Endothelial cell of umbilical vein (primary cell): Measurements from ENCODE around the gene EFCAB8. TPM values are rescaled to one million over a fixed set of nuclear protein-coding genes. Genes with fewer than 3 reads are reported as not detected.

Experiments
- BruUV-seq: library from RNA; stranded (reverse); fragments of 400-500 nt; replicated peaks from 2 replicates; lab custom pipeline; 2021; lab: Mats Ljungman, UMichigan
- CTCF ChIA-PET: fragments of 300-600, 350-600 bp; sonication (Branson Sonifier 250); formaldehyde crosslinking; loops from one replicate; lab custom pipeline; 2021; ENCODE audit warnings: antibody characterized with exemption, inconsistent platforms; lab: Charles Lee
- POLR2A ChIA-PET: fragments of 300-600, 350-600 bp; sonication (Branson Sonifier 250); formaldehyde crosslinking; loops from one replicate; lab custom pipeline; 2021; ENCODE audit warnings: antibody characterized with exemption, inconsistent platforms; lab: Charles Lee
- DNase-seq: peaks from one replicate; pipeline ENCODE4 v3.0.0-alpha.2; 2011; ENCODE audit warnings: low read depth, low spot score
- FAIRE-seq: peaks from 2 replicates; lab custom pipeline; 2011; peaks lifted over from hg19 to GRCh38; lab: Jason Lieb, UNC
- H2AFZ ChIP-seq: 2 replicates; pipeline ENCODE4 v1.6.0; 2012; ENCODE audit warnings: low read depth, low read length, control low read depth, inconsistent platforms
- H3K27ac ChIP-seq: 2 replicates; pipeline ENCODE4 v1.5.1; 2011; ENCODE audit warnings: low read depth, mild to moderate bottlenecking, control low read depth, low read length, moderate library complexity; ENCODE audit not compliant: insufficient read depth
- H3K27me3 ChIP-seq, 2 experiments: 2 replicates each; pipeline versions ENCODE4 v1.6.0 to v1.6.1; 2011; ENCODE audit warnings: low read length in 2 of 2, mixed read lengths in 1 of 2; ENCODE audit not compliant: control insufficient read depth in 2 of 2, insufficient read depth in 2 of 2
- H3K36me3 ChIP-seq, 2 experiments: 2 replicates in 1 of 2; 3 replicates in 1 of 2; pipeline ENCODE4 v1.5.1; 2011; ENCODE audit warnings: low read length in 2 of 2, mild to moderate bottlenecking in 1 of 2, moderate library complexity in 1 of 2; ENCODE audit not compliant: control insufficient read depth in 2 of 2, insufficient read depth in 2 of 2; ENCODE audit errors: extremely low read depth in 1 of 2
- H3K4me1 ChIP-seq: 3 replicates; pipeline ENCODE4 v1.5.1; 2011; ENCODE audit warnings: mild to moderate bottlenecking, low read length; ENCODE audit not compliant: control insufficient read depth, insufficient read depth; ENCODE audit errors: extremely low read depth
- H3K4me2 ChIP-seq: 2 replicates; pipeline ENCODE4 v1.6.1; 2011; ENCODE audit warnings: low read length, control low read depth, mixed read lengths; ENCODE audit not compliant: insufficient read depth
- H3K4me3 ChIP-seq, 3 experiments: fragments of 200-600 bp in 1 of 3; sonication (generic), shearing (Covaris generic) in 1 of 3; replicated peaks in 1 of 3; 2 replicates each; pipeline ENCODE4 v1.5.1; 2011 to 2016; ENCODE audit warnings: control low read depth in 3 of 3, low read length in 3 of 3, mild to moderate bottlenecking in 2 of 3, inconsistent platforms in 1 of 3, low read depth in 1 of 3, moderate library complexity in 1 of 3; ENCODE audit not compliant: insufficient read depth in 1 of 3
- H3K79me2 ChIP-seq: 2 replicates; pipeline ENCODE4 v1.6.0; 2012; ENCODE audit warnings: low read length, inconsistent platforms; ENCODE audit not compliant: control insufficient read depth, insufficient read depth
- H3K9ac ChIP-seq: replicated peaks from 2 replicates; pipeline ENCODE3; 2011; ENCODE audit warnings: low read length, control low read depth; ENCODE audit not compliant: insufficient read depth; ENCODE audit errors: extremely low read depth
- H3K9me1 ChIP-seq: replicated peaks from 3 replicates; pipeline ENCODE4 v1.6.0; 2011; ENCODE audit warnings: mild to moderate bottlenecking, low read length; ENCODE audit not compliant: control insufficient read depth, insufficient read depth; ENCODE audit errors: extremely low read depth
- H3K9me3 ChIP-seq: replicated peaks from 2 replicates; pipeline ENCODE4 v1.5.1; 2012; ENCODE audit warnings: low read length, inconsistent platforms; ENCODE audit not compliant: control insufficient read depth, insufficient read depth
- H4K20me1 ChIP-seq: replicated peaks from 2 replicates; pipeline ENCODE3; 2011; ENCODE audit warnings: mild to moderate bottlenecking, low read length; ENCODE audit not compliant: control insufficient read depth, insufficient read depth; ENCODE audit errors: extremely low read depth
- EZH2 ChIP-seq: IDR thresholded peaks from 2 replicates; pipeline ENCODE4 v1.6.1; 2012; ENCODE audit warnings: borderline replicate concordance, low read depth, mild to moderate bottlenecking, moderate library complexity, low read length, inconsistent platforms; ENCODE audit not compliant: severe bottlenecking
- FOS ChIP-seq: IDR thresholded peaks from 2 replicates; pipeline ENCODE4 v1.6.1; 2011; ENCODE audit warnings: mild to moderate bottlenecking, low read length, moderate library complexity, borderline replicate concordance; ENCODE audit not compliant: insufficient read depth
- GATA2 ChIP-seq: IDR thresholded peaks from 2 replicates; pipeline ENCODE4 v1.7.0; 2011; ENCODE audit warnings: low read depth, mild to moderate bottlenecking, moderate library complexity, mixed read lengths, low read length; ENCODE audit not compliant: insufficient read length, insufficient read depth
- JUN ChIP-seq: IDR thresholded peaks from 2 replicates; pipeline ENCODE4 v1.6.1; 2011; ENCODE audit warnings: borderline replicate concordance, low read depth; ENCODE audit not compliant: insufficient read length, insufficient read depth
- MYC ChIP-seq: IDR thresholded peaks from one replicate; pipeline ENCODE4 v1.6.1; 2011; ENCODE audit warnings: mild to moderate bottlenecking, low read depth, low read length
- POLR2A ChIP-seq: IDR thresholded peaks from 2 replicates; pipeline ENCODE4 v1.6.1; 2012; ENCODE audit warnings: low read depth, mild to moderate bottlenecking, control low read depth, low read length
- POLR2AphosphoS5 ChIP-seq: IDR thresholded peaks from 2 replicates; pipeline ENCODE4 v1.6.1; 2012; ENCODE audit warnings: low read depth, mild to moderate bottlenecking, control low read depth, low read length, moderate library complexity; ENCODE audit not compliant: insufficient read depth
- dilution Hi-C: fragments of 300-500 bp; cut with MboI; formaldehyde crosslinking; loops from one replicate; pipeline ENCODE4 v1.15.0; 2019; ENCODE audit warnings: low sequenced_read_pairs; ENCODE audit not compliant: extremely low pct_ligation_motif_present
- intact Hi-C: fragments of 100-400 bp; cut with micrococcal nuclease; formaldehyde crosslinking; loops from one replicate; pipeline ENCODE4 v1.10.0; 2022
- polyA plus RNA-seq, 4 experiments: library from polyadenylated mRNA; depleted of rRNA in 3 of 4; stranded (reverse) in 3 of 4; unstranded in 1 of 4; fragments of >200 nt; gene quantifications; 2 replicates each; pipeline versions ENCODE4 v1.2.1 to v1.2.3, GENCODE V29; 2011 to 2012; ENCODE audit warnings: missing spikeins in 1 of 4
- total RNA-seq: library from RNA; stranded (reverse); gene quantifications from 2 replicates; pipeline ENCODE4 v1.2.3, GENCODE V29; 2021
- TF ChIP-seq, protein P1 (sequence below), 2 donors: IDR thresholded peaks; 1 replicate in 1 of 2; 2 replicates in 1 of 2; pipeline ENCODE4 v1.5.1; 2011; ENCODE audit warnings: low read length in 2 of 2, mild to moderate bottlenecking in 2 of 2, moderate library complexity in 2 of 2, control low read depth in 1 of 2, inconsistent platforms in 1 of 2, low read depth in 1 of 2; ENCODE audit not compliant: insufficient read depth in 1 of 2; ENCODE audit errors: extremely low read depth in 1 of 2
- TF ChIP-seq, protein P2 (sequence below): IDR thresholded peaks from 2 replicates; pipeline ENCODE4 v1.6.1; 2011; ENCODE audit not compliant: insufficient read depth, insufficient read length

The EFCAB8 gene
- total and polyA plus RNA-seq, 2 donors (not counting 3 experiments of a cell fraction or from before 2014, with no cell fraction given): 0.01 to 0.31 TPM

DNA sequence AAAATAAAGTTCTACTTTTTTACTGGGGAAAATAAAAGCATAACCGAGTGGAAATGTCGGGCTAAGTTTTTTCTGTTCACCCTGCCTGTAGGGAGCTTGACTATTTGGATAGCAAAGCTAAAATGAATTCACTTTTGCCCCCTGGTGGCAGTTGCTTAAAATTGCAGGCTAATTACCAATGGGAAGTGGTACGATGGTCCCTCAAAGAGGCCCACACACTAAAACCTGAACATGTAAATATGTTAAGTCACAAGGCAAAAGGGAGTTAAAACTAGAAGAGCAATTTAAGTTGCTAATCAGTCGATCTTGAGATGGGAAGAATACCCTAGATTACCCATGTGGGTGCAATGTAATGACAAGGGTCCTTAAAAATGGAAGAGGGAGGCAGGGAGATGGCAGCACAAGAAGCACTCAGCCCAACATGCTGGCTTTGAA, 146.4 kb downstream of the EFCAB8 start:
- TF ChIP-seq, protein P1, sequence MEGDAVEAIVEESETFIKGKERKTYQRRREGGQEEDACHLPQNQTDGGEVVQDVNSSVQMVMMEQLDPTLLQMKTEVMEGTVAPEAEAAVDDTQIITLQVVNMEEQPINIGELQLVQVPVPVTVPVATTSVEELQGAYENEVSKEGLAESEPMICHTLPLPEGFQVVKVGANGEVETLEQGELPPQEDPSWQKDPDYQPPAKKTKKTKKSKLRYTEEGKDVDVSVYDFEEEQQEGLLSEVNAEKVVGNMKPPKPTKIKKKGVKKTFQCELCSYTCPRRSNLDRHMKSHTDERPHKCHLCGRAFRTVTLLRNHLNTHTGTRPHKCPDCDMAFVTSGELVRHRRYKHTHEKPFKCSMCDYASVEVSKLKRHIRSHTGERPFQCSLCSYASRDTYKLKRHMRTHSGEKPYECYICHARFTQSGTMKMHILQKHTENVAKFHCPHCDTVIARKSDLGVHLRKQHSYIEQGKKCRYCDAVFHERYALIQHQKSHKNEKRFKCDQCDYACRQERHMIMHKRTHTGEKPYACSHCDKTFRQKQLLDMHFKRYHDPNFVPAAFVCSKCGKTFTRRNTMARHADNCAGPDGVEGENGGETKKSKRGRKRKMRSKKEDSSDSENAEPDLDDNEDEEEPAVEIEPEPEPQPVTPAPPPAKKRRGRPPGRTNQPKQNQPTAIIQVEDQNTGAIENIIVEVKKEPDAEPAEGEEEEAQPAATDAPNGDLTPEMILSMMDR (IDR thresholded peaks at IDR 0.05; ENCODE audit: extremely low read depth in 1 of 2, insufficient read depth in 1 of 2, low read depth in 1 of 2, low read length in 2 of 2): peak; percentile 34 to 56
- no peak for TF ChIP-seq FOS
- Histone ChIP-seq H3K79me2 (no peaks in the 10 kb centered on the region), H3K4me1 (no peaks in the 10 kb centered on the region), H2AFZ (no peak overlapping the region), H4K20me1 (no peaks in the 10 kb centered on the region), H3K27ac (no peak overlapping the region), H3K9ac (no peak overlapping the region), H3K36me3 (no peaks in the 10 kb centered on the region), H3K9me1 (no peaks in the 10 kb centered on the region), H3K27me3 (no peaks in the 10 kb centered on the region), H3K9me3 (no peaks in the 10 kb centered on the region), H3K4me2 (no peak overlapping the region), H3K4me3 (no peak overlapping the region)
- ChIA-PET POLR2A (no interaction called here), CTCF (interaction anchor here (0.6 to 2.7 kb wide), 8 partner anchors 10 to 215 kb away, joined by 3 to 28 read pairs (median 4); no protein-coding TSS in a partner anchor)
- FAIRE-seq: peak; percentile 76
- DNase-seq: no peak
- intact Hi-C loops: loop anchor here (1.0 to 5.0 kb wide), 2 partner anchors 103 to 213 kb away; no protein-coding TSS in a partner anchor
- BruUV-seq: no TSS peak
- dilution Hi-C loops: no loop called here

DNA sequence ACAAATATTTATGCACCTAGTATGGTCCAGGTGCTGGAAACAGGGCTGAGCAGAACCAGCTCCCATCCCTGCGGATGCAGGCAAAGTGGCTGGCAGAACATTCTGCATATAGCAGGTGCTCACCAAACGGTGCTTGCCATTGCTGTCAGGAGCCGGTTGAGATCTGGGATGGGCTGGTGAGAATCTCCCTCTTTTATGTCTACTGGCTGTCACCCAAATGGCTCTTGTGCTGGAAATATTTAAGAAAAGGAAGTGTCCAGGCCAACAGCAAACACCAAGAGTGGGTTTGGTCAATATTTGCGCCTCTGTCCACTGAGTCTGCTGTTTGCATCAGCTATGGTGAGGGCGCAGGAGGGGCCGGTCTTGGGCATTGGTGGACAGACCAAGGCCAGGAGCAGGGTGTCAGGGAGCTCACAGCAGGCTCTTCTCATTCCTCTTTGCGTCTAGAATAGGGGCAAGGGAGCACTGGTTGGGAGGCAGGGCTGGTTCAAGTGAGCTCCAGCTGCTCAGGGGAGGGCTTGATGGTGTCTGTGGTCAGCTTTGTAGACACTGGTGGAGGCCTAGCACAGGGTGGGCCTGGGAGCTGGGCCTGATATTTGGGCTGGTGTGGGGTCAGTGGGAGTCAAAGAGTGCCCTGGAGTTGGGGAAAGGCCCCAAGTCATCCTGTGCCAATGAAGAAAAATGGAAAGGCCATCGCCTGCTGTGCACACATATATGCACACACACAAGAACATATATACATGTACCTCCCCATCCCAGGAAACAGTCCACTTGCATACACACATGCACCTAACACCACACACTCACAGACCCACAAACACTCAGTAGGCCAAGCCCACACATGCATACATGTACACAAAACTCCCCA, 147.4 kb downstream of the EFCAB8 start:
- H3K36me3 ChIP-seq: no peaks in the 10 kb centered on the region
- TF ChIP-seq POLR2A: no peak
- TF ChIP-seq GATA2: no peak
- TF ChIP-seq JUN: no peak
- TF ChIP-seq FOS: no peak
- TF ChIP-seq MYC: no peak
- TF ChIP-seq, protein P1 (IDR thresholded peaks at IDR 0.05; ENCODE audit: extremely low read depth in 1 of 2, insufficient read depth in 1 of 2, low read depth in 1 of 2, low read length in 2 of 2): no peak
- TF ChIP-seq, protein P2, sequence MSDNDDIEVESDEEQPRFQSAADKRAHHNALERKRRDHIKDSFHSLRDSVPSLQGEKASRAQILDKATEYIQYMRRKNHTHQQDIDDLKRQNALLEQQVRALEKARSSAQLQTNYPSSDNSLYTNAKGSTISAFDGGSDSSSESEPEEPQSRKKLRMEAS: no peak
- no peak for TF ChIP-seq POLR2AphosphoS5
- no peak for TF ChIP-seq EZH2
- ChIA-PET POLR2A (no interaction called here), CTCF (interaction anchor here (0.9 to 2.7 kb wide), 3 partner anchors 11 to 105 kb away, joined by 3 to 28 read pairs (median 9); no protein-coding TSS in a partner anchor)
- no peak overlapping the region for H2AFZ ChIP-seq
- intact Hi-C loops (loop anchor here (1.0 to 5.0 kb wide), 2 partner anchors 104 to 214 kb away; no protein-coding TSS in a partner anchor), dilution Hi-C loops (no loop called here)
- H3K4me1 ChIP-seq: no peaks in the 10 kb centered on the region
- H3K4me2 ChIP-seq: no peak overlapping the region
- FAIRE-seq (no peak), DNase-seq (no peak)
- no peaks in the 10 kb centered on the region for H3K9me3 ChIP-seq
- H3K9ac ChIP-seq: no peak overlapping the region
- H3K27me3 ChIP-seq: no peaks in the 10 kb centered on the region
- H3K27ac ChIP-seq: no peak overlapping the region
- H3K4me3 ChIP-seq: no peak overlapping the region
- no peaks in the 10 kb centered on the region for H4K20me1 ChIP-seq
- BruUV-seq: no TSS peak
- H3K9me1 ChIP-seq: no peaks in the 10 kb centered on the region
- H3K79me2 ChIP-seq: no peaks in the 10 kb centered on the region
